ENCODE measurements around the gene ZC3H14.

Gene ZC3H14

DNA sequence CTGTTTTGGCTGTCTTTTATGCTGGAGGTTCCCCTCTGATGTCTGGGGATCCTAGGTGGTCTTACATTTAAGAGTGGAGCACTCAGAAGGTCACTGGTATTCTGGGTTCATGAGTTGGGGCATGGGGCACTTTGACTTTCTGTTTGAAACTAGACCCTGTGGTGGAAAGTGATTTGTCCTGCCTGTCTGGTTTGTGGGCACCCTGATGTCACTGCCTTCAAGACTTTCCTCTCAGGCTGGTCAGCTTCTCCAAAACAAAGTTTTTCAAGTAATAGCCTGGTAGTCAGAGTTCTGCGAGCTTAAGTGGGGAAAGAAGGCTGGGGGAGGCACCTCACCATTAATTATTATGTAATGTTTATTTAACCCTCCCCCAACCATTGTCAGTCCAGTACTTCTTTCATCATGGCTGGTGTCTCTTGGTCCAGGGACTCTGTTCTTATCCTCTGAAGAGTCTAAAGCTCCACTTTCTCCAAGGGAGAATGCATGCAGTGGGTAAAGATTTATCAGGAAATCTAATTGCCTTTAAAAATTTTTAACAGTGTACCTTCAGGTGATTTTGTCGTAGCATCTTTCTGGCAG, 35.3 kb downstream of the ZC3H14 start:
- H3K27ac ChIP-seq: no peak overlapping the region
- H3K4me1 ChIP-seq (ENCODE audit: control insufficient read depth in 1 of 2, insufficient read depth in 1 of 2, low read depth in 1 of 2, low read length in 1 of 2): peaks cover 0 to 14% of the 10 kb centered on the region in 2 experiments
- H3K4me3 ChIP-seq (ENCODE audit: low read depth in 1 of 2, low read length in 1 of 2): no peak overlapping the region
- no peaks in the 10 kb centered on the region for H3K27me3 ChIP-seq
- TF ChIP-seq, protein P1, sequence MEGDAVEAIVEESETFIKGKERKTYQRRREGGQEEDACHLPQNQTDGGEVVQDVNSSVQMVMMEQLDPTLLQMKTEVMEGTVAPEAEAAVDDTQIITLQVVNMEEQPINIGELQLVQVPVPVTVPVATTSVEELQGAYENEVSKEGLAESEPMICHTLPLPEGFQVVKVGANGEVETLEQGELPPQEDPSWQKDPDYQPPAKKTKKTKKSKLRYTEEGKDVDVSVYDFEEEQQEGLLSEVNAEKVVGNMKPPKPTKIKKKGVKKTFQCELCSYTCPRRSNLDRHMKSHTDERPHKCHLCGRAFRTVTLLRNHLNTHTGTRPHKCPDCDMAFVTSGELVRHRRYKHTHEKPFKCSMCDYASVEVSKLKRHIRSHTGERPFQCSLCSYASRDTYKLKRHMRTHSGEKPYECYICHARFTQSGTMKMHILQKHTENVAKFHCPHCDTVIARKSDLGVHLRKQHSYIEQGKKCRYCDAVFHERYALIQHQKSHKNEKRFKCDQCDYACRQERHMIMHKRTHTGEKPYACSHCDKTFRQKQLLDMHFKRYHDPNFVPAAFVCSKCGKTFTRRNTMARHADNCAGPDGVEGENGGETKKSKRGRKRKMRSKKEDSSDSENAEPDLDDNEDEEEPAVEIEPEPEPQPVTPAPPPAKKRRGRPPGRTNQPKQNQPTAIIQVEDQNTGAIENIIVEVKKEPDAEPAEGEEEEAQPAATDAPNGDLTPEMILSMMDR (IDR thresholded peaks at IDR 0.05): no peak
- peaks cover 58% of the 10 kb centered on the region for H3K36me3 ChIP-seq
- no peaks in the 10 kb centered on the region for H3K9me3 ChIP-seq

- Histone ChIP-seq H3K4me3 (ENCODE audit: low read depth in 1 of 2, low read length in 1 of 2) (no peak overlapping the region), H3K4me1 (ENCODE audit: control insufficient read depth in 1 of 2, insufficient read depth in 1 of 2, low read depth in 1 of 2, low read length in 1 of 2) (peaks cover 0 to 14% of the 10 kb centered on the region in 2 experiments), H3K36me3 (peaks cover 67% of the 10 kb centered on the region), H3K9me3 (no peaks in the 10 kb centered on the region), H3K27ac (no peak overlapping the region), H3K27me3 (no peaks in the 10 kb centered on the region)
- TF ChIP-seq, protein P1 (IDR thresholded peaks at IDR 0.05): no peak
These were observed 36.5 kb downstream of the ZC3H14 start for GRCh38 chr14:88599326-88599725.

DNA sequence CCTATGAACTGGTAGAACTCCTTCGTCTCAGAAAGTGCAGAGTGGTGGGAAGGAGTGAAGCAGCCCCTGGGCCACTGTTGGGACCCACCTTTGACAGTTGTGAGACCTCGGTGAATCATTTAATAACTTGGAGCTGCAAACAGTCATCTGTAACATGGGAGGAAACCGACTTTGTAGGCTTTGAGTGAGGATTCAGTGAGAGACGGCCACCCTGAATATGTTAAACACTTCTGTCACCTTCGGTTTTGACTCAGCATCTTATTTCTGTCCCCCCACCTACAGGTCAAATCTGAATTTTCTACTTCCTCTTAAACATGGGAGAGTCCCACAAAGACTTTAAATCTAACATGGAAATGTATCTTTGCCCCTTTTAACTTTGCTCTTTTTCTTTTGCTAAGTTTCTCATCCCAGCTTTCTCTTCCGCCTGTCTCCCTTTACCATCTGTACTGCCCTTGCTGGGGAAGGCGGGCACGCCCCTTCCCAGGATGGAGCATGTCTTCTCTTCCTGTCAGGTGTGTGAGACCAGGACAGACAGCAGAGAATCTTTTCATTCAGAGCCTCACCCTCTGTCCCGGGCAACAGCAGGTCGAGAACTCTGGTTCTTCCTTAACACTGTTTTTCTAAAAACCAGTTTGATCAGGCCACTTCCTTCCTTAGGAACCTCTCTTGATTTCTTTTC, 37.1 kb downstream of the ZC3H14 start:
- Histone ChIP-seq H3K4me1 (ENCODE audit: control insufficient read depth in 1 of 2, insufficient read depth in 1 of 2, low read depth in 1 of 2, low read length in 1 of 2) (peaks cover 0 to 13% of the 10 kb centered on the region in 2 experiments), H3K36me3 (peaks cover 72% of the 10 kb centered on the region), H3K27ac (no peak overlapping the region), H3K27me3 (no peaks in the 10 kb centered on the region), H3K4me3 (ENCODE audit: low read depth in 1 of 2, low read length in 1 of 2) (no peak overlapping the region), H3K9me3 (no peaks in the 10 kb centered on the region)
- TF ChIP-seq, protein P1 (IDR thresholded peaks at IDR 0.05): no peak

- Histone ChIP-seq H3K27ac (no peak overlapping the region), H3K36me3 (peaks cover 83% of the 10 kb centered on the region), H3K27me3 (no peaks in the 10 kb centered on the region), H3K4me1 (ENCODE audit: control insufficient read depth in 1 of 2, insufficient read depth in 1 of 2, low read depth in 1 of 2, low read length in 1 of 2) (no peaks in the 10 kb centered on the region), H3K9me3 (no peaks in the 10 kb centered on the region), H3K4me3 (ENCODE audit: low read depth in 1 of 2, low read length in 1 of 2) (no peak overlapping the region)
- TF ChIP-seq, protein P1 (IDR thresholded peaks at IDR 0.05): no peak
These were observed 41.4 kb downstream of the ZC3H14 start for GRCh38 chr14:88604212-88604611.

DNA sequence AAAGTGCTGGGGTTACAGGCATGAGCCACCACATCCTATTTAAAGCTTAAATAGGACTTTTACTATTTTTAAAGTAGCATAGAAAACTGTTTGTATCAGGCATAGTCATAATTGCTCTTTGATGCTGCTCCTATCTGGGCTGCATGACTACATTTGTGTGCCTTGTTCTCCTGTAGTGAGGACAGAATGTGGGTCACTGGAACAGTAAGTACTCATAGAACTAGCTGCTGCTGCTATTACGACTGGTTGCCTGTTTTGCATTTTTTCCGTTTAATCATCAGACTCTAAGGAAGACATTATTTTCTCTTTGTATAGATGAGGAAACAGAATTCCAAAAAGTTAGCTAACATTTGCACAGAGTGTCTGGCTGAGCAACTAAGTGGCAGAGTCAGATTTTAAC, 42.8 kb downstream of the ZC3H14 start:
- H3K27me3 ChIP-seq: no peaks in the 10 kb centered on the region
- no peaks in the 10 kb centered on the region for H3K9me3 ChIP-seq
- no peak overlapping the region for H3K27ac ChIP-seq
- TF ChIP-seq, protein P1 (IDR thresholded peaks at IDR 0.05): no peak
- H3K36me3 ChIP-seq: peaks cover 84% of the 10 kb centered on the region
- no peaks in the 10 kb centered on the region for H3K4me1 ChIP-seq (ENCODE audit: control insufficient read depth in 1 of 2, insufficient read depth in 1 of 2, low read depth in 1 of 2, low read length in 1 of 2)
- no peak overlapping the region for H3K4me3 ChIP-seq (ENCODE audit: low read depth in 1 of 2, low read length in 1 of 2)

Measured in neutrophil (primary cell).